CD4-positive, alpha-beta memory T cell (primary cell): Measurements from ENCODE around the gene PPP6R2. TPM values are rescaled to one million over a fixed set of nuclear protein-coding genes. Genes with fewer than 3 reads are reported as not detected.
"Not testable (repeated sequence)": the region's sequence is repeated elsewhere in the genome, so short reads cannot be mapped to it uniquely, and the experiment has no call there.

Source experiments
- CTCF ChIA-PET: fragments of 350-600 bp; sonication (Branson Sonifier 250); formaldehyde crosslinking; loops from one replicate; lab custom pipeline; 2021; ENCODE audit warnings: inconsistent platforms; ENCODE audit not compliant: partially characterized antibody; lab: Charles Lee
- POLR2A ChIA-PET: fragments of 350-600 bp; sonication (Branson Sonifier 250); formaldehyde crosslinking; loops from one replicate; lab custom pipeline; 2021; ENCODE audit not compliant: partially characterized antibody; lab: Charles Lee
- DNase-seq, 5 donors: peaks; one replicate each; pipeline versions ENCODE4 v3.0.0 to v3.0.0-alpha.2; 2020 to 2022; ENCODE audit warnings: mixed read lengths in 1 of 5
- H3K27ac ChIP-seq: one replicate; pipeline ENCODE4 v1.7.0; 2013; ENCODE audit warnings: low read depth, low read length
- H3K27me3 ChIP-seq: 2 replicates; pipeline ENCODE4 v1.7.0; 2013; ENCODE audit warnings: mild to moderate bottlenecking, low read length, moderate library complexity; ENCODE audit not compliant: insufficient read depth
- H3K36me3 ChIP-seq: 2 replicates; pipeline ENCODE4 v1.7.0; 2013; ENCODE audit warnings: mild to moderate bottlenecking, low read length, moderate library complexity; ENCODE audit not compliant: insufficient read depth
- H3K4me1 ChIP-seq: 2 replicates; pipeline ENCODE4 v1.7.0; 2013; ENCODE audit warnings: mild to moderate bottlenecking, low read length, moderate library complexity; ENCODE audit not compliant: insufficient read depth
- H3K4me3 ChIP-seq, 2 donors: one replicate each; pipeline ENCODE4 v1.7.0; 2013; ENCODE audit warnings: low read length in 2 of 2, mild to moderate bottlenecking in 1 of 2
- H3K9me3 ChIP-seq, 2 donors: one replicate each; pipeline ENCODE4 v1.7.0; 2013; ENCODE audit warnings: low read length in 2 of 2, control low read depth in 1 of 2; ENCODE audit not compliant: control insufficient read depth in 1 of 2
- H3K27ac Mint-ChIP-seq, 7 donors: one replicate each; pipeline ENCODE4 v1.8.0; 2020 to 2021; ENCODE audit warnings: mixed read lengths in 7 of 7, mild to moderate bottlenecking in 6 of 7, inconsistent platforms in 3 of 7, moderate library complexity in 3 of 7
- H3K27me3 Mint-ChIP-seq, 2 donors: one replicate each; pipeline ENCODE4 v1.8.0; 2020 to 2021; ENCODE audit warnings: mixed read lengths in 2 of 2
- H3K36me3 Mint-ChIP-seq, 2 donors: one replicate each; pipeline ENCODE4 v1.8.0; 2020 to 2021; ENCODE audit warnings: mixed read lengths in 2 of 2, inconsistent platforms in 1 of 2, mild to moderate bottlenecking in 1 of 2
- H3K4me1 Mint-ChIP-seq, 4 donors: one replicate each; pipeline ENCODE4 v1.8.0; 2020 to 2021; ENCODE audit warnings: mixed read lengths in 4 of 4, mild to moderate bottlenecking in 1 of 4
- H3K4me3 Mint-ChIP-seq, 8 donors: one replicate each; pipeline ENCODE4 v1.8.0; 2020 to 2021; ENCODE audit warnings: mixed read lengths in 8 of 8, mild to moderate bottlenecking in 7 of 8, moderate library complexity in 6 of 8, inconsistent platforms in 3 of 8
- H3K9me3 Mint-ChIP-seq, 8 donors: one replicate each; pipeline ENCODE4 v1.8.0; 2020 to 2021; ENCODE audit warnings: mixed read lengths in 8 of 8, mild to moderate bottlenecking in 5 of 8, inconsistent platforms in 3 of 8, moderate library complexity in 1 of 8
- intact Hi-C: fragments of 100-400 bp; cut with micrococcal nuclease; formaldehyde crosslinking; loops from one replicate; pipeline ENCODE4 v1.15.1; 2023
- polyA plus RNA-seq, 2 donors: library from polyadenylated mRNA; unstranded; fragments of 300-500 nt; fragmentation: Illumina TruSeq; gene quantifications; one replicate each; pipeline ENCODE4 v1.2.3, GENCODE V29; 2021
- total RNA-seq, 2 experiments: library from RNA; stranded (reverse); gene quantifications; one replicate each; pipeline ENCODE4 v1.2.3, GENCODE V29; 2021

Gene PPP6R2
- total and polyA plus RNA-seq, 4 experiments from 2014 or later = 13.3 to 91.2 (median 53.9) TPM

DNA sequence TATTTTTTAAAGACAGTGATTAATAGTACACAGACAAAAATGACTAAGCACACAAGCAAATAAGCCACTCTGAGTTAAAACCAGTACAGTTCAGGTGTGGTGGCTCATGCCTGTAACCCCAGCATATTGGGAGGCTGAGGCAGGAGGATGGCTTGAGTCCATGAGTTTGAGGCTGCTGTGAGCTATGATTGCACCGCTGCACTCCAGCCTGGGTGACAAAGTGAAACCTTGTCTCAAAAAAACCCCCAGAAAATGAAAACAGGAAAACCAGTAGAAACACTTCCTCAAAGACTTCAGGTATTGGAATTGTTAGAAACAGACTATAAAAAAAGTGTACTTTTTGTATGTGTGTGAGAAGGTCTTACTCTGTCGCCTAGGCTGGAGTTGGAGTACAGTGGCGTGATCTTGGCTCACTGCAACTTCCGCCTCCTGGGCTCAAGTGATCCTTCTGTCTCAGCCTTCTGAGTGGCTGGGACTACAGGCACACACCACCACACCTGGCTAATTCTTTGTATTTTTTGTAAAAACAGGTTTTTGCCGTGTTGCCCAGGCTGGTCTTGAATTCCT lies 33.0 kb downstream of the PPP6R2 start:
- Mint-ChIP-seq H3K9me3 (no peaks in the 10 kb centered on the region), H3K36me3 (peaks cover 26 to 28% of the 10 kb centered on the region in 2 donors), H3K27ac (peak overlapping the region in 6 of 7 donors; percentile 8 to 74 (median 72)), H3K4me1 (peaks cover 0 to 7% (median 6%) of the 10 kb centered on the region in 4 donors), H3K27me3 (no peaks in the 10 kb centered on the region), H3K4me3 (peak overlapping the region in 1 of 8 donors; percentile 20)
- Histone ChIP-seq H3K27me3 (no peaks in the 10 kb centered on the region), H3K36me3 (peaks cover 14% of the 10 kb centered on the region), H3K4me1 (peaks cover 6% of the 10 kb centered on the region), H3K4me3 (no peak overlapping the region), H3K27ac (no peak overlapping the region), H3K9me3 (no peaks in the 10 kb centered on the region)
- CTCF ChIA-PET = interaction anchor here (0.7 kb wide), 1 partner anchor 612 kb away, joined by 4 read pairs; no protein-coding TSS in a partner anchor
- POLR2A ChIA-PET = interaction anchor here (1.7 kb wide), 1 partner anchor 10 kb away, joined by 3 read pairs; no protein-coding TSS in a partner anchor
- intact Hi-C loops = no loop called here
- DNase-seq = no peak

DNA sequence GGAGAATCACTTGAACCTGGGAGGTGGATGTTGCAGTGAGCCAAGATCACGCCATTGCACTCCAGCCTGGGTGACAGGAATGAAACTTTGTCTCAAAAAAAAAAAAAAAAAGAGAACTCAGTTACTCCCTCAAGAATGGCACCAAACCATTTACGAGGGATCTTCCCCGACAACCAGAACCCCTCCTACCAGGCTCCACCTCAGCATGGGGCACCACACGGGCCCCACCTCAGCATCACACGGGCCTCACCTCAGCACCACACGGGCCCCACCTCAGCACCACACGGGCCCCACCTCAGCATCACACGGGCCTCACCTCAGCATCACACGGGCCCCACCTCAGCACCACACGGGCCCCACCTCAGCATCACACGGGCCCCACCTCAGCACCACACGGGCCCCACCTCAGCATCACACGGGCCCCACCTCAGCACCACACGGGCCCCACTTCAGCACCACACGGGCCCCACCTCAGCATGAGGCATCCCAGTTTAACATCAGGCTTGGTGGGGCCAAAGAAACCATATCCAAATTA lies 38.0 kb downstream of the PPP6R2 start:
- intact Hi-C loops, H3K27me3 Mint-ChIP-seq, H3K4me1 Mint-ChIP-seq, H3K27me3 ChIP-seq, POLR2A ChIA-PET, H3K9me3 ChIP-seq, DNase-seq, H3K27ac Mint-ChIP-seq, H3K4me1 ChIP-seq, H3K36me3 ChIP-seq, H3K9me3 Mint-ChIP-seq, CTCF ChIA-PET, H3K27ac ChIP-seq, H3K4me3 ChIP-seq: not testable (repeated sequence)
- peaks cover 15 to 24% of the 10 kb centered on the region in 2 donors for H3K36me3 Mint-ChIP-seq
- H3K4me3 Mint-ChIP-seq = peak overlapping the region in 2 of 8 donors; percentile 20 to 31

DNA sequence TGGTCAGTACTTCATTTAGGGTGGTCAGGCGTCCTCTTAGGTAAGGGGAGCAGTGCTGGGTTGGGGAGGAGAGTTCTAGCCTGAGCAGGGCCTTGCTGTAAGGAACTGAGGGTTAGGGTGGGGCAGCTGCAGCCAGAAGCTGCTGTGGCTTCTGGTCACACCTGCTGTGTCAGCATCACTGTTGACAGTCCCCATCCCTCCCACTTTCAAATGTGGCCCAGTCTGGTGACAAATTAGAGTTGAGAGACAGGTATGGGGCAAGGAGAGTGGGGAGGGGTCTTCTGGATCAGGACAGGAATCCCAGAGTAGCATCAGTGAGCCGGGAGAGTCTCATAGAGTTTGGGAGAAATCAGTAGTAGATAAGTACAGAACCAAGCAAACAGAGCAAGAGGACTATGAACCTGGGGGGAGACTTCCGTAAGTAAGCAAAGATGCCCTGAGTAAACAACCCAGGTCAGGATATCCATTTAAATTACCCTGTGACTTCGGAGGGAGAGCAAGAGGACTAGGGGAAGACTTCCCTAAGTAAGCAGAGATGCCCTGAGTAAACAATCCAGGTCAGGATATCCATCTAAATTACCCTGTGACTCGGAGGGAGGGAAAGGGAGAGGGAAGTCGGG lies 53.7 kb downstream of the PPP6R2 start:
- no peaks in the 10 kb centered on the region for H3K27me3 Mint-ChIP-seq
- peaks cover 13 to 22% (median 20%) of the 10 kb centered on the region in 4 donors for H3K4me1 Mint-ChIP-seq
- H3K9me3 Mint-ChIP-seq = no peaks in the 10 kb centered on the region
- Histone ChIP-seq H3K4me1 (peaks cover 7% of the 10 kb centered on the region), H3K4me3 (no peak overlapping the region), H3K36me3 (peaks cover 20% of the 10 kb centered on the region), H3K27ac (no peak overlapping the region), H3K27me3 (no peaks in the 10 kb centered on the region), H3K9me3 (no peaks in the 10 kb centered on the region)
- ChIA-PET POLR2A (no interaction called here), CTCF (interaction anchor here (2.5 kb wide), 1 partner anchor 101 kb away, joined by 10 read pairs; no protein-coding TSS in a partner anchor)
- no peak for DNase-seq
- peak overlapping the region in 6 of 7 donors; percentile 8 to 84 (median 78) for H3K27ac Mint-ChIP-seq
- intact Hi-C loops = no loop called here
- H3K4me3 Mint-ChIP-seq = no peak overlapping the region
- H3K36me3 Mint-ChIP-seq = peaks cover 17 to 32% of the 10 kb centered on the region in 2 donors

DNA sequence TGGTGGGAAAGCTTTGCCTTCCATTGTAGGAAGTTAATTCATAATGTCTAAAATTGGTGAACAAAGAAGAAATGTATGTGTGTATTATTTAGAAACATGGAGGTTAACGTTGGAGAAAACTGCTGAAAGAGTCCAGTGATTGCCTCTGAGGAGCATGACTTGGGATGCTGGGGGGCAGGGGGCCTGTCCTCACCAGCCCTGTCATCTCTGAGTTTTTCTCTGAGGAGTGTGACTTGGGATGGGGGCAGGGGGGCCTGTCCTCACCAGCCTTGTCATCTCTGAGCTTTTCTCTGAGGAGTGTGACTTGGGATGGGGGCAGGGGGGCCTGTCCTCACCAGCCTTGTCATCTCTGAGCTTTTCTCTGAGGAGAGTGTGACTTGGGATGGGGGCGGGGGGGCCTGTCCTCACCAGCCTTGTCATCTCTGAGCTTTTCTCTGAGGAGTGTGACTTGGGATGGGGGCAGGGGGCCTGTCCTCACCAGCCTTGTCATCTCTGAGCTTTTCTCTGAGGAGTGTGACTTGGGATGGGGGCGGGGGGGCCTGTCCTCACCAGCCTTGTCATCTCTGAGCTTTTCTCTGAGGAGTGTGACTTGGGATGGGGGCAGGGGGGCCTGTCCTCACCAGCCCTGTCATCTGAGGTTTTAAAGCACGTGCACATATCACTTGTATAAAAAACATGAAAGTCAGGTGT lies 54.4 kb downstream of the PPP6R2 start:
- H3K27me3 ChIP-seq, H3K4me3 Mint-ChIP-seq, H3K4me1 ChIP-seq, H3K9me3 Mint-ChIP-seq, H3K9me3 ChIP-seq, DNase-seq, H3K4me3 ChIP-seq, H3K27ac ChIP-seq, H3K27me3 Mint-ChIP-seq, POLR2A ChIA-PET: not testable (repeated sequence)
- peaks cover 20% of the 10 kb centered on the region for H3K36me3 ChIP-seq
- Mint-ChIP-seq H3K36me3 (peaks cover 17 to 30% of the 10 kb centered on the region in 2 donors), H3K4me1 (peaks cover 13 to 22% (median 20%) of the 10 kb centered on the region in 4 donors), H3K27ac (peak overlapping the region in 5 of 7 donors; percentile 3 to 84 (median 70))
- CTCF ChIA-PET = interaction anchor here (0.7 to 2.5 kb wide), 2 partner anchors 28 to 101 kb away, joined by 3 to 10 read pairs; no protein-coding TSS in a partner anchor
- intact Hi-C loops = loop anchor here (2.0 kb wide), 1 partner anchor 223 kb away; no protein-coding TSS in a partner anchor

DNA sequence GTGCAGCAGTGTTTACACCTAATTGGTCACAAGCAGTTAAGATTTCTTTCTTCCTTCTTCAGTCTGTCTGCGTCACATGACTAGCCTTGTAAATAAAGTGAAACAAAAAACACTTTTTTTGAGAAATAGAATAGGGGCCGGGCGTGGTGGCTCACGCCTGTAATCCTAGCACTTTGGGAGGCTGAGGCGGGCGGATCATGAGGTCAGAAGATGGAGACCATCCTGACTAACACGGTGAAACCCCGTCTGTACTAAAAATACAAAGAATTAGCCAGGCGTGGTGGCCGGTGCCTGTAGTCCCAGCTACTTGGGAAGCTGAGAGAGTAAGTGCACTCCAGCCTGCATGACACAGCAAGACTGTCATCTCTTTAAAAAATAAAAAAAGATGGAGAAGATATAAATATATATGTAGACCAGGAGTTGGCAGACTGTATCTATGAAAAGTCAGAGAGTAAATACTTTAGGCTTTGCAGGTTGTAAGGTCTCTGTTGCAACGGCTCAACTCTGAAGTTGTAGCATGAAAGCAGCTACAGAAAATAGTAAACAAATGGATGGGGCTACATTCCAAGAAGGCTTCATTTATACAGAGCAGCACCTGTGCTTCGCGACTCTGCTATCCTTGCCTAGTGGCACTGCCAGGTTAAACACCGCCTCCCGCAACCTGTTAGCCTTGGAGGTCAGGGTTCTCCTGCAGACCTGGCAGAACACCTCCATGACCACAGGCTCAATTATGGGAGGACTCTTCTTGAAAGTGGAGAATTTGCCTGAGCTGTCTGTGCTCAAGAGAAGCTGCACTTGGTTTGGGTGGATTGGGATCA lies 55.9 kb downstream of the PPP6R2 start:
- Mint-ChIP-seq H3K4me3 (no peak overlapping the region), H3K4me1 (peaks cover 13 to 28% (median 18%) of the 10 kb centered on the region in 4 donors), H3K27me3 (no peaks in the 10 kb centered on the region), H3K36me3 (peaks cover 19 to 21% of the 10 kb centered on the region in 2 donors), H3K27ac (peak overlapping the region in 3 of 7 donors; percentile 27 to 84 (median 63)), H3K9me3 (no peaks in the 10 kb centered on the region)
- H3K4me3 ChIP-seq = no peak overlapping the region
- intact Hi-C loops = loop anchor here (1.0 to 2.0 kb wide), 2 partner anchors 99 to 222 kb away; no protein-coding TSS in a partner anchor
- peaks cover 7% of the 10 kb centered on the region for H3K4me1 ChIP-seq
- H3K27ac ChIP-seq = no peak overlapping the region
- CTCF ChIA-PET = interaction anchor here (0.7 to 3.0 kb wide), 7 partner anchors 32 to 222 kb away, joined by 3 to 17 read pairs (median 5); partner anchors contain the start of gene SCO2
- POLR2A ChIA-PET = interaction anchor here (0.8 to 1.2 kb wide), 3 partner anchors 71 to 221 kb away, joined by 3 read pairs; partner anchors contain the start of gene SCO2
- H3K9me3 ChIP-seq = no peaks in the 10 kb centered on the region
- no peak for DNase-seq
- H3K36me3 ChIP-seq = peaks cover 14% of the 10 kb centered on the region
- no peaks in the 10 kb centered on the region for H3K27me3 ChIP-seq

DNA sequence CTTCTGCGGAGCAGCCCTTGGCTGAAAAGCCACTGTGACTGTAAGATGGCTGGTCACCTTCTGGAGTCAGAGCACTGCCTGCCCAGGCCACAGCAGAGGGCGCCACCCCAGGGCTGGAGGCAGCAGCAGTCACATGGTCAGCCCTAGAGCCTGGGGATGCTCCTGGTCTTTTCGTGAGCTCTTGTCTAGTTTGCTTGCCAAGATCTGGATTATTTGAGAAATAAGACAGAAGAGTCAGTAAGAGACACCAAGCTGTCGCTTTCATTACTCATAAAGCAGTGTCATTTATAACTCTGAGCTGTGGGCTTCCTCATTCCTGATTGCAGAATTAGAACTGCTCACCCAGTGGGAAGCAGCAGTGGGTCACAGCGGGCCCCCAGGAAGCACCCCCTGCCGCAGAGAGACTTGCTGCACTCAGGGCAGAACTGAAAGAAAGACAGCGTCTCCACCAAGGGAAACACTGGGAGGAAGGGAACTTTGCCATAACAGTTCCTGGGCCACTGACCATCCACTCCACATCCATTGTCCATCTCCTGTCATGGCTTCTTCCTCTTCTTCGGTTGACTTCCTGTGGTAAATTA lies 56.7 kb downstream of the PPP6R2 start:
- peak in 2 of 5 donors; percentile 12 to 15 for DNase-seq
- peaks cover 12% of the 10 kb centered on the region for H3K36me3 ChIP-seq
- CTCF ChIA-PET = interaction anchor here (0.6 to 3.0 kb wide), 8 partner anchors 25 to 221 kb away, joined by 3 to 17 read pairs (median 4); partner anchors contain the start of gene SCO2
- Mint-ChIP-seq H3K27me3 (no peaks in the 10 kb centered on the region), H3K4me1 (peaks cover 13 to 28% (median 18%) of the 10 kb centered on the region in 4 donors), H3K36me3 (peaks cover 18 to 20% of the 10 kb centered on the region in 2 donors), H3K4me3 (no peak overlapping the region), H3K9me3 (no peaks in the 10 kb centered on the region), H3K27ac (peak overlapping the region in 6 of 7 donors; percentile 57 to 84 (median 76))
- intact Hi-C loops = loop anchor here (1.0 to 2.0 kb wide), 2 partner anchors 98 to 221 kb away; no protein-coding TSS in a partner anchor
- H3K27ac ChIP-seq = no peak overlapping the region
- no peaks in the 10 kb centered on the region for H3K27me3 ChIP-seq
- no peaks in the 10 kb centered on the region for H3K9me3 ChIP-seq
- POLR2A ChIA-PET = interaction anchor here (1.0 to 1.2 kb wide), 2 partner anchors 126 to 220 kb away, joined by 3 read pairs; partner anchors contain the start of gene SCO2
- peaks cover 7% of the 10 kb centered on the region for H3K4me1 ChIP-seq
- no peak overlapping the region for H3K4me3 ChIP-seq
